T-helper 2 cell treated with Interferon-gamma antibody and Interleukin-4, amounts not matched to agents 5 μg/mL and 100 μg/mL, for 36 hours (primary cell): Measurements from ENCODE around the gene FOXN3.

Experiments used
- DNase-seq: peaks from one replicate; pipeline ENCODE4 v3.0.0; 2021; ENCODE audit warnings: low spot score
- H3K27ac Mint-ChIP-seq: one replicate; pipeline ENCODE4 v1.8.0; 2021; ENCODE audit warnings: mild to moderate bottlenecking, mixed read lengths
- H3K27me3 Mint-ChIP-seq: one replicate; pipeline ENCODE4 v1.8.0; 2021; ENCODE audit warnings: low read depth, mixed read lengths
- H3K36me3 Mint-ChIP-seq: one replicate; pipeline ENCODE4 v1.8.0; 2021; ENCODE audit warnings: low read depth, mixed read lengths
- H3K4me1 Mint-ChIP-seq: one replicate; pipeline ENCODE4 v1.8.0; 2021; ENCODE audit warnings: low read depth, mixed read lengths
- H3K4me3 Mint-ChIP-seq: one replicate; pipeline ENCODE4 v1.8.0; 2022; ENCODE audit warnings: mild to moderate bottlenecking, moderate library complexity, mixed read lengths
- H3K9me3 Mint-ChIP-seq: one replicate; pipeline ENCODE4 v1.8.0; 2021; ENCODE audit warnings: mixed read lengths

The FOXN3 gene

GRCh38 chr14:89409961-89410360 is 7.1 kb downstream of the FOXN3 start:
- Mint-ChIP-seq H3K27me3 (no peaks in the 10 kb centered on the region), H3K4me1 (peaks cover 33% of the 10 kb centered on the region), H3K4me3 (peak overlapping the region; percentile 38), H3K9me3 (no peaks in the 10 kb centered on the region), H3K27ac (no peak overlapping the region), H3K36me3 (peaks cover 45% of the 10 kb centered on the region)
- DNase-seq, result no peak

DNA sequence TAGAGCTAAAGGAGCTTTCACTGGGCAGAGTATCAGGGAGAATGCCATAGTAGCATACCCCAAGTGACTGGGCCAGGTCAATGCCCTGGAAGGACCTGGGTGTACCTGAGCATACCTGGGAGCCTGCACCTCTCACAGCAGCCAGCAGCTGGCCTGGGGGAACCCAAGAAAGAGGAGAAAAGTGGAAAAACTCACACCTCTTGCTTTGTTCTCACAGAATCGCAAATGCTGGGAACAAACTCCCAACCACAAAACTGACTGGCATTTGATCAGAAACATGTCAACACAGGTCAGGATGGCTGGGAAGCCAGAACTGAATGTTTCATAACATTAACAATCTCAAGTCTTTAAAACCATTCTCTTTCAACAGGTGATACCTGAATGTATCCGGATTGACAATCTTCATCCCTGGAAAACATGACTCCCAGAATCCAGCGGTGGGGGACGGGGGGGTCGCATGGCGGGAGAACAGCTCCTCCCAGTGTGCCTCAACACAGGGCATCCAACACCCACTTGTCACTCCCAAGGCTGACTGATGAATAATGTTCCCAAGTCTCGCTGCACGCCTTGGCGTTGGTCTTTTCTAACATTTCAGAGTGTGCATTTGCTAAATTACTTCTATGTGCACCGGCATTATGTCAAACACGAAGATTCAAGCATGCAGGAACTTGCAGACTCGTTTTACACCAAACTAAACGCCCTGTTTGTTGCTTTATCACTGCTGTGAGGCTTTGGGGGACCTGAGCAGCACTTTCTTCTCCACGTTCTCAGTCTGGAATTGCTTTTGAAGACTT is 7.9 kb downstream of the FOXN3 start:
- Mint-ChIP-seq H3K4me1 (peaks cover 32% of the 10 kb centered on the region), H3K4me3 (no peak overlapping the region), H3K27ac (no peak overlapping the region), H3K36me3 (peaks cover 45% of the 10 kb centered on the region), H3K27me3 (no peaks in the 10 kb centered on the region), H3K9me3 (no peaks in the 10 kb centered on the region)
- DNase-seq, result no peak

DNA sequence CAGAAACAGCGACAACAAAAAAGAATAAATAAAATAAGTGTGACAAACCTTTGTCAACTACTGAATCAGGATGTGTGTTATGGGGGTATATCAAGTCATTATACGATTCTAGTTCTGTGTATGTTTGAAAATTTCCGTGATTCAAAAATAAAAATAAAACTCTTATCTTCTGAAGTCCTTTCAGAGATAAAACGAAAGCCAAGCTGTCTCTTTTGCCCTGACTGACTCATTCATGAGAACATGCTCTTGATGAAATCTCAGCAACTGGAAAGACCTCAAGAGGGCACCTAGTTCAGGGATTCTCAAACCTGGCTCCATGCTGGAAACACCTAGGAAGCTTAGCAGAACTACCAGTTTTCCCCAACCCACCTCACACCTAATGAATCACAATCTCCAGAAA is 9.2 kb downstream of the FOXN3 start:
- peaks cover 36% of the 10 kb centered on the region for H3K4me1 Mint-ChIP-seq
- H3K27ac Mint-ChIP-seq, result no peak overlapping the region
- H3K4me3 Mint-ChIP-seq, result no peak overlapping the region
- peaks cover 47% of the 10 kb centered on the region for H3K36me3 Mint-ChIP-seq
- no peaks in the 10 kb centered on the region for H3K27me3 Mint-ChIP-seq
- no peaks in the 10 kb centered on the region for H3K9me3 Mint-ChIP-seq
- peak; percentile 14 for DNase-seq

DNA sequence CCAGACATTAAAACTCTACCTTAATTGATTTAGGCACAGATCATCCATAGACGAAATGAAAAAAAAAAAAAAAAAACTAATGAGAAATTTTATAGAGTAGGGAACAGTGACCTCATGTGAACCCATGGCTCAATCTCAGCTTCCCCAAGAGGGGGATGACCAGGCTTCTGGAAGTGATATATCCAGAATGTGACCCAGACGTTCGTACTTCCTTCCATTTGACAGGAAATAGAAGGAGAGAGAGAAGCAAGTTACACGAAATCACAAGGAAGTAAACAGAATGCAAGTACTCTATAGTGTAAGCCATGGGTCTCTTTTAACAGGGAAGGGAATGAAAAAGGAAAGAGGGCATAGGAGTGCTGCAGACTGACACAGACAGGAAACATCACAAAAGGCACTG is 10.1 kb downstream of the FOXN3 start:
- Mint-ChIP-seq H3K36me3 (peaks cover 46% of the 10 kb centered on the region), H3K4me1 (peaks cover 43% of the 10 kb centered on the region), H3K27me3 (no peaks in the 10 kb centered on the region), H3K9me3 (no peaks in the 10 kb centered on the region), H3K27ac (no peak overlapping the region), H3K4me3 (no peak overlapping the region)
- no peak for DNase-seq

- H3K27ac Mint-ChIP-seq, result no peak overlapping the region
- peaks cover 46% of the 10 kb centered on the region for H3K36me3 Mint-ChIP-seq
- H3K4me1 Mint-ChIP-seq, result peaks cover 45% of the 10 kb centered on the region
These were observed 10.7 kb downstream of the FOXN3 start for GRCh38 chr14:89406361-89406760.

GRCh38 chr14:89405712-89406111 is 11.3 kb downstream of the FOXN3 start:
- Mint-ChIP-seq H3K27me3 (no peaks in the 10 kb centered on the region), H3K4me1 (peaks cover 45% of the 10 kb centered on the region), H3K36me3 (peaks cover 39% of the 10 kb centered on the region), H3K27ac (no peak overlapping the region), H3K4me3 (no peak overlapping the region), H3K9me3 (no peaks in the 10 kb centered on the region)
- DNase-seq, result no peak

More at GRCh38 chr14:89406361-89406760, 10.7 kb downstream of the FOXN3 start:
- no peak for DNase-seq
- Mint-ChIP-seq H3K27me3 (no peaks in the 10 kb centered on the region), H3K9me3 (no peaks in the 10 kb centered on the region), H3K4me3 (no peak overlapping the region)

- Mint-ChIP-seq H3K9me3 (no peaks in the 10 kb centered on the region), H3K27me3 (no peaks in the 10 kb centered on the region), H3K4me3 (no peak overlapping the region), H3K27ac (no peak overlapping the region), H3K4me1 (peaks cover 36% of the 10 kb centered on the region), H3K36me3 (peaks cover 38% of the 10 kb centered on the region)
- no peak for DNase-seq
These were observed 14.7 kb downstream of the FOXN3 start for GRCh38 chr14:89402363-89402762.

DNA sequence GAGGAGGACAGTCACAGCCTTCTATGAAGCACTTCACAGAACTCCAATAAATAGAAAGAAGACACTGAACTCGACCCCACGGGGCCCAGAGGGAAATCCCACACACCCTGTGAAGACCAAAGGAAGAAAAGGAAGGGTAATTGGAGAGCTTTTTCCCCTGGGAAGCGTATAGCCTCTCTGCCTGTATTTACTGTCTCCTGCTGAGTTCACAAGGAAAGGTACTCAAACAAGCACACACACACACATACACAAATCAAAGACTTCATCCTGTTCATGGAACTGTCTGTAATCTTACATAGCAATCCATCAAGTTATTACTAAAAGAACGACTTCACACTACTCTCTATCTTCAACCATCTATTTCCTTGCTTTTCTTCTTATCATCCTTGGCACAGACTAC is 15.3 kb downstream of the FOXN3 start:
- Mint-ChIP-seq H3K9me3 (no peaks in the 10 kb centered on the region), H3K4me3 (no peak overlapping the region), H3K4me1 (peaks cover 31% of the 10 kb centered on the region), H3K36me3 (peaks cover 38% of the 10 kb centered on the region), H3K27ac (no peak overlapping the region), H3K27me3 (no peaks in the 10 kb centered on the region)
- no peak for DNase-seq

DNA sequence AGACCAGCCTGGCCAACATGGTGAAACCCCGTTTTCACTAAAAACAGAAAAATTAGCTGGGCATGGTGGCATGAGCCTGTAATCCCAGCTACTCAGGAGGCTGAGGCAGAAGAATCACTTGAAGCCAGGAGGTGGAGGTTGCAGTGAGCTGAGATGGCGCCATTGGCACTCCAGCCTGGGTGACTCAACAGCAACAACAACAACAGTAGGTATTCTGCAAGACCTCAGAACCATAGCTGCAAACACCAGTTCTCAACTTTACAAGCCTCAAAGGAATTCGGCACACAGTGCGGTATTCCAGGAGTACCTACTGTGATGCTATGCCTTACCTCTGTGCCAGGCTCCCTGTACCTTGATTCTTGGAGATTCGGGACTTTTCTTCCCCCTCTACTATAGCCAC is 15.8 kb downstream of the FOXN3 start:
- H3K4me3 Mint-ChIP-seq, result no peak overlapping the region

GRCh38 chr14:89400529-89400928 is 16.5 kb downstream of the FOXN3 start:
- Mint-ChIP-seq H3K36me3 (peaks cover 39% of the 10 kb centered on the region), H3K27ac (no peak overlapping the region), H3K4me3 (no peak overlapping the region), H3K27me3 (no peaks in the 10 kb centered on the region), H3K9me3 (no peaks in the 10 kb centered on the region), H3K4me1 (peaks cover 35% of the 10 kb centered on the region)
- no peak for DNase-seq

More for the DNA sequence above, 15.8 kb downstream of the FOXN3 start:
- Mint-ChIP-seq H3K9me3 (no peaks in the 10 kb centered on the region), H3K4me1 (peaks cover 29% of the 10 kb centered on the region), H3K36me3 (peaks cover 38% of the 10 kb centered on the region), H3K27ac (no peak overlapping the region), H3K27me3 (no peaks in the 10 kb centered on the region)
- no peak for DNase-seq

- Mint-ChIP-seq H3K27ac (no peak overlapping the region), H3K27me3 (no peaks in the 10 kb centered on the region), H3K9me3 (no peaks in the 10 kb centered on the region), H3K36me3 (peaks cover 35% of the 10 kb centered on the region), H3K4me3 (no peak overlapping the region), H3K4me1 (peaks cover 35% of the 10 kb centered on the region)
- no peak for DNase-seq
These were observed 17.4 kb downstream of the FOXN3 start for GRCh38 chr14:89399594-89400068.

DNA sequence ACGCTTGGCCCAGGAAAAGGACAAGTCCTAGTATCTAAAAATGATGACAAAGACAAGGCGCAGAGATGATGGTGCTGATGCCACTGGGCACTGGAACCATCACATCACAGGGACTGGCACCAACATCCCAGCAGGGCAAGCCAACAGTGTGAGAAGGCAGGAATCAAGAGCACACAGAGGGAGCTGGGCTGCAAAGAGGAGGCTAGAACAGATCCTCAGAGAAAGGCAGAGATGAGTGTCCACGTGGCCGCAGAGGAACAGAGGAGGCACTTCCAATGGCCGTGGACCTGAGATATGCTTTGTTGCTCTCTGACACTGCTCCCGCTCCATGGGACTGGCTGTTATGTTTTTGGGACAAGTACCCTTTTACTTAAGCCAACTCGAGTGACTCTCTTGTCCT is 17.9 kb downstream of the FOXN3 start:
- Mint-ChIP-seq H3K27me3 (no peaks in the 10 kb centered on the region), H3K4me3 (no peak overlapping the region), H3K27ac (no peak overlapping the region), H3K9me3 (no peaks in the 10 kb centered on the region), H3K4me1 (peaks cover 38% of the 10 kb centered on the region), H3K36me3 (peaks cover 35% of the 10 kb centered on the region)
- no peak for DNase-seq

- Mint-ChIP-seq H3K4me3 (no peak overlapping the region), H3K27ac (peak overlapping the region; percentile 6), H3K36me3 (peaks cover 27% of the 10 kb centered on the region)
These were observed 19.3 kb downstream of the FOXN3 start for GRCh38 chr14:89397569-89398230.

GRCh38 chr14:89394972-89395371 is 22.1 kb downstream of the FOXN3 start:
- no peaks in the 10 kb centered on the region for H3K9me3 Mint-ChIP-seq
- no peaks in the 10 kb centered on the region for H3K27me3 Mint-ChIP-seq
- peaks cover 18% of the 10 kb centered on the region for H3K36me3 Mint-ChIP-seq
- no peak overlapping the region for H3K27ac Mint-ChIP-seq
- peaks cover 25% of the 10 kb centered on the region for H3K4me1 Mint-ChIP-seq
- no peak overlapping the region for H3K4me3 Mint-ChIP-seq
- DNase-seq, result no peak

More at GRCh38 chr14:89397569-89398230, 19.3 kb downstream of the FOXN3 start:
- peaks cover 40% of the 10 kb centered on the region for H3K4me1 Mint-ChIP-seq
- H3K9me3 Mint-ChIP-seq, result no peaks in the 10 kb centered on the region
- DNase-seq, result no peak
- H3K27me3 Mint-ChIP-seq, result no peaks in the 10 kb centered on the region
